ENCODE data around the gene GPRC5A.

DNA sequence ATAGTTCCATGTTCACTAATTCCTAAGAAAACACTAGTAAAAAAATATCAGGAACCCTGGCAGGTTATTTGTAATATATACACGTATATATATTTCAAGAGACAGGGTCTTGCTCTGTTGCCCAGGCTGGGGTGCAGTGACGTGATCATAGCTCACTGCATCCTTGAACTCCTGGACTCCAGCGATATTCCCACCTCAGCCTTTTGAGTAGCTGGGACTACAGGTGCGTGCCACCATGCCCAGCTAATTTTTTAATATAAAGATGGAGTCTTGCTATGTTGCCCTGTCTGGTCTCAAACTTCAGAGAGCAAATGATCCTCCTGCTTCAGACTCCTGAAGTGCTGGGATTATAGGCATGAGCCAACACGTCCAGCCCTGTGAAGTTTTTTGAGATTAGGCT, 16.2 kb downstream of the GPRC5A start:
- no peak for TF ChIP-seq POLR2AphosphoS5 (IDR thresholded peaks at IDR 0.05)
- TF ChIP-seq POLR2A (IDR thresholded peaks at IDR 0.05), result no peak

Measured in breast epithelium (tissue), 3 donors.